GM12878 (cell line): ENCODE measurements around the gene SLC30A7. TPM values are rescaled to one million over a fixed set of nuclear protein-coding genes. Genes with fewer than 3 reads are reported as not detected.
"Not testable (repeated sequence)": the region's sequence is repeated elsewhere in the genome, so short reads cannot be mapped to it uniquely, and the experiment has no call there.

Experiments used
- ATAC-seq: fragments of 200-7000 bp; cut with Tn5 transposase; 3 replicates; pipeline ENCODE4 v1.9.1; 2020; ENCODE audit warnings: mild to moderate bottlenecking, moderate library complexity
- BruUV-seq: library from RNA; stranded (reverse); fragments of 400-500 nt; replicated peaks from 2 replicates; lab custom pipeline; 2021; lab: Mats Ljungman, UMichigan
- CTCF ChIA-PET: fragments of 300-600 bp; sonication (Branson Sonifier 250); formaldehyde crosslinking; extraction: SDS; loops from one replicate; lab custom pipeline; 2021; ENCODE audit warnings: inconsistent platforms; lab: Yijun Ruan, JAX
- POLR2A ChIA-PET: fragments of 350-600 bp; formaldehyde crosslinking; extraction: SDS; loops from one replicate; lab custom pipeline; 2021; ENCODE audit warnings: inconsistent platforms; lab: Charles Lee
- RAD21 ChIA-PET: fragments of 300-600 bp; sonication (Branson Sonifier 250); formaldehyde crosslinking; loops from one replicate; lab custom pipeline; 2023; ENCODE audit warnings: antibody characterized with exemption; ENCODE audit not compliant: unreplicated experiment; lab: Charles Lee
- SMC1A ChIA-PET: fragments of 300-600 bp; sonication (Branson Sonifier 250); formaldehyde crosslinking; loops from one replicate; lab custom pipeline; 2023; ENCODE audit not compliant: unreplicated experiment, uncharacterized antibody; lab: Charles Lee
- DNase-seq: peaks from one replicate; pipeline ENCODE4 v3.0.0-alpha.2; 2011; ENCODE audit warnings: low read depth, low spot score
- FAIRE-seq: peaks from 3 replicates; lab custom pipeline; 2011; peaks lifted over from hg19 to GRCh38; lab: Jason Lieb, UNC
- H2AFZ ChIP-seq: 2 replicates; pipeline ENCODE4 v1.6.0; 2011; ENCODE audit warnings: low read depth, low read length, control low read depth; ENCODE audit not compliant: control insufficient read depth
- H3K27ac ChIP-seq: 2 replicates; pipeline ENCODE4 v1.5.1; 2011; ENCODE audit warnings: control low read depth; ENCODE audit not compliant: control insufficient read depth, insufficient read depth
- H3K27me3 ChIP-seq, 2 experiments: replicated peaks in 1 of 2; 2 replicates each; pipeline versions ENCODE4 v1.6.0 to v1.6.1; 2011; ENCODE audit warnings: low read length in 1 of 2; ENCODE audit not compliant: control insufficient read depth in 2 of 2, insufficient read depth in 2 of 2
- H3K36me3 ChIP-seq, 2 experiments: 2 replicates each; pipeline ENCODE4 v1.5.1; 2011; ENCODE audit warnings: low read length in 1 of 2; ENCODE audit not compliant: control insufficient read depth in 2 of 2, insufficient read depth in 2 of 2
- H3K4me1 ChIP-seq: 2 replicates; pipeline ENCODE4 v1.6.1; 2011; ENCODE audit warnings: mild to moderate bottlenecking, low read length, moderate library complexity, mixed read lengths; ENCODE audit not compliant: control insufficient read depth, insufficient read depth
- H3K4me2 ChIP-seq: 2 replicates; pipeline ENCODE4 v1.6.0; 2011; ENCODE audit warnings: control low read depth; ENCODE audit not compliant: control insufficient read depth, insufficient read depth
- H3K4me3 ChIP-seq: fragments of 200-600 bp; sonication (generic); 2 replicates; pipeline ENCODE4 v1.5.1; 2016
- H3K79me2 ChIP-seq: 2 replicates; pipeline ENCODE4 v1.6.0; 2011; ENCODE audit warnings: low read length; ENCODE audit not compliant: control insufficient read depth, insufficient read depth
- H3K9ac ChIP-seq: 2 replicates; pipeline ENCODE4 v1.8.0; 2011; ENCODE audit warnings: low read length, control low read depth, mixed read lengths; ENCODE audit not compliant: control insufficient read depth, insufficient read depth
- H3K9me3 ChIP-seq: replicated peaks from 3 replicates; pipeline ENCODE4 v1.5.1; 2011; ENCODE audit warnings: mild to moderate bottlenecking, low read length; ENCODE audit not compliant: control insufficient read depth, insufficient read depth
- H4K20me1 ChIP-seq: 2 replicates; pipeline ENCODE4 v1.6.0; 2011; ENCODE audit not compliant: control insufficient read depth, insufficient read depth
- WGBS: methylation state at CpG from one replicate; pipeline ENCODE4 v1.1.6; 2016; ENCODE audit warnings: low lambda C conversion rate; ENCODE audit not compliant: insufficient replicate concordance, insufficient coverage; ENCODE audit errors: missing lambda C conversion rate; 5-methylcytosine and 5-hydroxymethylcytosine counted together
- in situ Hi-C: fragments of 300-500 bp; cut with MboI; formaldehyde crosslinking; loops from 9 replicates; pipeline ENCODE4 v1.14.3; 2018; ENCODE audit warnings: mixed read lengths
- intact Hi-C: fragments of 100-400 bp; cut with micrococcal nuclease; formaldehyde crosslinking; loops from one replicate; pipeline ENCODE4 v1.14.2; 2022; ENCODE audit not compliant: unreplicated experiment
- polyA plus RNA-seq, 11 experiments: library from polyadenylated mRNA; depleted of rRNA in 4 of 11; unstranded in 6 of 11; stranded (reverse) in 5 of 11; fragments of >200 nt; fragmentation: Nextera tagmentation in 4 of 11; fragmentation: Illumina TruSeq in 1 of 11; extraction: Ambion mirVana in 4 of 11; extraction: Trizol in 1 of 11; gene quantifications; 1 replicate in 1 of 11; 2 replicates in 10 of 11; pipeline versions ENCODE4 v1.2.1 to v1.2.3, GENCODE V29; 2011 to 2016; ENCODE audit warnings: inconsistent platforms in 2 of 11, missing spikeins in 2 of 11, low read depth in 1 of 11
- total RNA-seq, 4 experiments: library from RNA; depleted of rRNA in 3 of 4; stranded (reverse); fragments of >200 nt in 3 of 4; fragmentation: Illumina TruSeq in 1 of 4; extraction: Trizol in 1 of 4; gene quantifications; 2 replicates each; pipeline versions ENCODE4 v1.2.1 to v1.2.3, GENCODE V29; 2013 to 2021

SLC30A7 gene
- total and polyA plus RNA-seq, 10 of the 15 experiments (the other 5 are each of a cell fraction or from before 2014, with no cell fraction given): 4.4 to 23.3 (median 16.9) TPM

- H3K4me2 ChIP-seq, H3K4me3 ChIP-seq, RAD21 ChIA-PET, H3K27me3 ChIP-seq, H3K9me3 ChIP-seq, BruUV-seq, H3K27ac ChIP-seq, FAIRE-seq, in situ Hi-C loops, H2AFZ ChIP-seq, H3K79me2 ChIP-seq, H4K20me1 ChIP-seq, DNase-seq, intact Hi-C loops, H3K4me1 ChIP-seq, POLR2A ChIA-PET, H3K9ac ChIP-seq, ATAC-seq: not testable (repeated sequence)
- 93% methylated on average over 3 of the region's 3 CpGs for WGBS
- H3K36me3 ChIP-seq: peaks cover 3 to 21% of the 10 kb centered on the region in 2 experiments; a peak in 3 of 4 replicates
- CTCF ChIA-PET: interaction anchor here (1.5 kb wide), 1 partner anchor 11 kb away, joined by 4 read pairs; no protein-coding TSS in a partner anchor
- SMC1A ChIA-PET: interaction anchor here (1.4 kb wide), 1 partner anchor 21 kb away, joined by 4 read pairs; no protein-coding TSS in a partner anchor
Measured at GRCh38 chr1:100947816-100948215, 51.9 kb downstream of the SLC30A7 start.

- FAIRE-seq, RAD21 ChIA-PET, H3K9ac ChIP-seq, BruUV-seq, H3K27ac ChIP-seq, H3K4me3 ChIP-seq, ATAC-seq, H4K20me1 ChIP-seq, H2AFZ ChIP-seq, H3K4me2 ChIP-seq, H3K27me3 ChIP-seq, H3K9me3 ChIP-seq, H3K79me2 ChIP-seq, intact Hi-C loops, in situ Hi-C loops, H3K4me1 ChIP-seq, DNase-seq: not testable (repeated sequence)
- CTCF ChIA-PET: interaction anchor here (0.6 to 1.5 kb wide), 3 partner anchors 10 to 514 kb away, joined by 3 to 4 read pairs (median 3); no protein-coding TSS in a partner anchor
- SMC1A ChIA-PET: interaction anchor here (0.6 to 1.4 kb wide), 4 partner anchors 10 to 506 kb away, joined by 3 to 4 read pairs (median 3); no protein-coding TSS in a partner anchor
- POLR2A ChIA-PET: interaction anchor here (1.0 kb wide), 1 partner anchor 11 kb away, joined by 3 read pairs; no protein-coding TSS in a partner anchor
- WGBS: 92% methylated on average over 7 of the region's 7 CpGs
- peaks cover 3 to 16% of the 10 kb centered on the region in 2 experiments; a peak in 3 of 4 replicates for H3K36me3 ChIP-seq
Measured at GRCh38 chr1:100948721-100949405, 53.0 kb downstream of the SLC30A7 start.
